Effector CD4-positive, alpha-beta T cell (primary cell): ENCODE measurements around the gene TENM4.
"Not testable (repeated sequence)": the region's sequence is repeated elsewhere in the genome, so short reads cannot be mapped to it uniquely, and the experiment has no call there.

Experiments
- DNase-seq: peaks from one replicate; pipeline ENCODE4 v3.0.0-alpha.2; 2020

TENM4 gene

DNA sequence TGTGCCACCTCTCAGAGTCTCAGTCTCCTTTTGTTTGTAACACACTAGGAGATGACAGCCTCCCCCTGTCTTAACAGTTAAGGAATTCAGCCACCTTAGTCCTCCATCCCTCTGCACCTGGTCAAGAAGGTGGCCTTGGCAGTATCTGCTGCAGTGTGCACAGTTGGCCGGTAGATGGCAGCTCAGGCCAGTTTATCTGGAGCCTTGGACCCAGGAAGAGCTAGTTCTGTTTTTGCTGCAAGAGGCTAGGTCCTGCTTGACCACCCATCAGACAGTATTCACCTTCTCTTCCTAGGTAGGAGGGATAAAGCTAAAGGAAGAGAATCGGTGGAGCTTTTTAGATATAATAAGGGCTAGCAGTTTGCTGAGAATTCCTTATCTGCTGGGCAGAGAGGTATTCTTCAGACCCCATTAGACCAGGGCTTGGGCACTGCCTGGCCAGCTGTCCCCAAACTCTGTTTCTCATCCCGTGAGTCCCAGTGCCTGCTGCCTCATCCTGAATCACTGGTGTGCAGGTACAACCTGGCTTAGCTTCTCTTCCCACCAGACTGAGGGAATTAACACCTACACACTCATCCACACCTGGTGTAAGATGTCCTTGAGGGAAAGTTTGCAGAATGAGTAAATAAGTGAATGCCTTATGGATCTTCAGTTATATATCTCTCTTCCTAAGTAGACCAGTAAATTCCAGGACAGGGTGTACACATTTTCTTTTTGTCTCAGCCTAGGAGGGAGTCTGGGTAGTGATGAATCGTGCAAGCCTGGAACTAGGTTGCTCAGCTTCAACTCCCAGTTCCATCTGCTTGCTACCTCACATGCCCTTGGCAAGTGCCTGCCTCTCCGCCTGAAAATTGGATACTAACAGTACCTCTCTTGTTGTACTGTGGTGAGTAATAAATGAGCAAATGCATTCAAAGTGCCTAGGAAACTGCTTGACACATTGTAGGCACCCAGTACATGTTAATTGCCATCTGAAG lies 795.3 kb downstream of the TENM4 start:
- peak; percentile 49 for DNase-seq

DNA sequence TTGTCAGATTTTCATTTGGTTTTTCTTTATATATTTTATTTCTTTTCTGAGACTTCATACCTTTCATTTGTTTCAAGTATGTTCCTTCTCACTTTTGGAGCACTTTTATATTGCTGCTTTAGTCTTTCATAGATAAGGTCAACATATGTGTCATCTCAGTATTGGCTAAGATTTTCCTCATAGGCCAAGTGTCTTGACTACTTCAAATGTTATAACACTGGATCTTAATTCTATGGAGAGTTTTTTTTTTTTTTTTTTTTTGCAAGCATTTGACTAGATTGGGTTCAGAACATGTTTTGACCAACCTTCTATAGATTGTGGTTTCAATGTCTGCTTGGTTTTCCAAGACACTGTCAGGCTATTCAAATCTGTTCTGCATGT lies 797.2 kb downstream of the TENM4 start:
- DNase-seq = no peak

DNA sequence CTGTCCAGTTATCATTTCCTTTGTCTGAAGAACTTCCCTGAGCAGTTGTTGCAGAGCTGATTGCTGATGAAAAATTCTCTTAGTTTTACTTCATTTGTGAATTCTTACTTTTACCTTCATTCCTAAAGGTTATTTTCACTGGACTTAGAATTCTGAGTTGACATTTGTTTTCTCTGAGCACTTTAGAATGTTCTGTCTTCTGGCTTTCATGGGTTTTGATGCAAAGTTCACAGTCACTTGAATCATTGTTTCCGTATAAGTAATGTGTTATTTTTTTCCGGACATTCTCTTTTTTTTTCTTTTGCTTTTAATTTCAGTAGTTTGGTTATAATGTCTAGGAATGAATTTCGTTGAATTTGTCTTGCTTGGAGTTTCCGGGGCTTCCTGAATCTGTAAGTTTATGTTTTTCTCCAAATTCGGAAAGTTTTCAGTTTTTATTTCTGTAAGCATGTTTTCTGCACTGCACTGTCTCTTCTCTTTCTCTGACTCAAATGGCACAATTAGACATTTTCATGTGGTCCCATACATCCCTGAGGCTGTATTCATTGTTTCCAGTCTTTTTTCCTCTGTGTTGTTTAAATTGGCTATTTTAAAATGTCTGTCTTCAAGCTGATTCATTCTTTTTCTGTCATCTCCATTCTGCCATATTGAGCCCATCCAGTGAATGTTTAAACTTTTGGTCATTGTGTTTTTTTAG lies 797.7 kb downstream of the TENM4 start:
- no peak for DNase-seq

DNA sequence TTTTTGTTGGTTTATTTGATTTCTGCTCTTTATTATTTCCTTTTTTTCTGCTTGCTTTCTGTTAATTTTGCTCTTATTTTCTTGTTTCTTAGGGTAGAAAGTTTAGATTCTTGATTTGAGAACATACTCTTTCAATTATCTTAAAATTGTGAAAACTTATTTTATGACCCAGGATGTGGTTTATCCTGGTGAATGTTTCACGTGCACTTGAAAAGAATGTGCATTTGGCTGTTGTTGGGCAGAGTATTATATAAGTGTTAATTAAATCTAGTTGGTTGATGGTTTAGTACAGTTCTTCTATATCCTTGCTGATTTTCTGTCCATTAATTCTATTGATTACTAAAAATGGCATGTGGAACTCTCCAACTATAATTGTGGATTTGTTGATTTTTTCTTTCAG lies 799.3 kb downstream of the TENM4 start:
- no peak for DNase-seq

DNA sequence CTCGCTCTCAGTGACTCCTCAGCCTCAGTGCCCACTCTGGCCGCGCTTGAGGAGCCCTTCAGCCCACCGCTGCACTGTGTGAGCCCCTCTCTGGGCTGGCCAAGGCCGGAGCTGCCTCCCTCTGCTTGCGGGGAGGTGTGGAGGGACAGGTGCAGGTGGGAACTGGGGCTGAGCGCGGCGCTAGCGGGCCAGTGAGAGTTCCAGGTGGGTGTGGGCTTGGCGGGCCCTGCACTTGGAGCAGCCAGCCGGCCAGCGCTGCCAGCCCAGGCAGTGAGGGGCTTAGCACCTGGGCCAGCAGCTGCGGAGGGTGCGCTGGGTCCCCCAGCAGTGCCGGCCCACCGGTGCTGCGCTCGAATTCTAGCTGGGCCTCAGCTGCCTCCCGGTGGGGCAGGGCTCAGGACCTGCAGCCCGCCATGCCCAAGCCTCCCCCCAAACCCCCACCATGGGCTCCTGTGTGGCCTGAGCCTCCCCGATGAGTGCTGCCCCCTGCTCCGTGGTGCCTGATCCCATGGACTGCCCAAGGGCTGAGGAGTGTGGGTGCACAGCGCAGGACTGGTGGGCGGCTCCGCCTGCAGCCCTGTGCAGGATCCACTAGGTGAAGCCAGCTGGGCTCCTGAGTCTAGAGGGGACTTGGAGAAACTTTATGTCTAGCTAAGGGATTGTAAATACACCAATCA lies 802.0 kb downstream of the TENM4 start:
- no peak for DNase-seq

DNA sequence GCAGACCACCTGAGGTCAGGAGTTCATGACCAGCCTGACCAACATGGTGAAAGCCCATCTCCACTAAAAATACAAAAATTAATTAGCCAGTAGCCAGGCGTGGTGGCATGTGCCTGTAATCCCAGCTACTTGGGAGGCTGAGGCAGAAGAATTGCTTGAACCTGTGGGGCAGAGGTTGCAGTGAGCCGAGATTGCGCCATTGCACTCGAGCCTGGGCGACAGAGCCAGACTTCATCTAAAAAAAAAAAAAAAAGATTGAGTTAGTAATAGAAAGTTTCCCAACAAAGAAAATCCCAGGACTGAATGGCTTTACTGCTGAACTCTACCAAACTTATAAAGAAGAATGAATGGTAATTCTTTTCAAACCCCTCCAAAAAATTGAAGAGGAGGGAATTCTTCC lies 803.3 kb downstream of the TENM4 start:
- DNase-seq = not testable (repeated sequence)

DNA sequence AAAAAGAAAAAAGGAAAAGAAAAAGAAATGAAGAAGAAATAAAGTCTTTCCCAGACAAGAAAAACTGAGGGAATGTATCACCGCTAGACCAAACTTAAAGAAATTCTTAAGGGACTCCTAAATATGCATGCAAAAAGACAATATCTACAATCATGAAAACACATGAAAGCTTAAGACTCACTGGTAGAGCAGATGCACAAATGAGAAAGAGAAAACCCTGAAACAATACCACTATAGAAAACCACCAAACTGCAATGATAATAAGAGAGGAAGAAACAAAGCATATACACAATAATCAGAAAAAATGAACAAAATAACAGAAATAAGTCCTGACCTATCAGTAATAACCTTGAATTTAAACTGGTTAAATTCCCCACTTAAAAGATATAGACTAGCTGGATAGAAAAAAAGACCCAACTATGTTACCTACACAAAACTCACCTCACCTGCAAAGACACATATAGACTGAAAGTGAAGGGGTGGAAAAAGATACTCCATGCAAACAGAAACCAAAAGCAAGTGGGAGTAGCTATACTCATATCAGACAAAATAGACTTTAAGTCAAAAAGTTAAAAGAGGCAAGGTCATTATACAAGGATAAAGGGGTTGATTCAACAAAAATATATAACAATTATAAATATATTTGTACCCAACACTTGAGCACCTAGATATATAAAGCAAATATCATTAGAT lies 804.9 kb downstream of the TENM4 start:
- no peak for DNase-seq

DNA sequence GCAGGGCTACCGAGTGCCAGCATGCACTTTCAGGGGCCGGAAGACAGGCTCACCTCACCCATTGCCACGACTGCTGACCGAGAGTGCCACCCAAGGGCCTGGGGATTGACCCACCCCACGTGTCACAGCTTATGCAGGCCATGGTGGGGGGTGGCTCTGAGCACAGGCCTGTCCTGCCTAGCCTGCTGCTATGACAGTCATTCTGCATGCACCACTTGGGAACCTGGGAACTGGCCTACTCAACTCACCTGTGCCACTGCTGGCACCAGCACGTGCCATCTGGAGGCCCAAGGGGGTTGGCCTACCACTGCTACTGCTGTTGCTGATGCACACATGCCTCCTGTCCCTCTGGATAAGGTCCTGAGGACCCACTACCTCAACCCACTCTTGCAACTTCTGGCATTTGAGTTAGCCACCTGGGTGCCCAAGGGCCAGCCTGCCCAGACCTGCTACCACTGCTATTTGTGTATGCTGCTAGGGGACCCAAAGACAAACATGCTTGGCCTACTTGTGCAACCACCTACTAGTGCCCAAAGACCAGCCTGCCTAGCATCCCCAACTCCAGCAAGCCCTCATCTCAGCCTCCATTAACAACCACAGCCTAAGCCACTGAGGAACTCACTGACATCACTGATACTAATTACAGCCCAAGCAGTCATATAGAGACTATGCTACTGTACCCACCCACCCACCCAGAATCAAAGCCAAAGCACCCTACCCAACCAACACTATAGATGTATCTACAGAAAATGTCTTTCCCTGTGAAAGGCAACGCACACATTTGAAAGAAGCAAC lies 807.1 kb downstream of the TENM4 start:
- DNase-seq = no peak

DNA sequence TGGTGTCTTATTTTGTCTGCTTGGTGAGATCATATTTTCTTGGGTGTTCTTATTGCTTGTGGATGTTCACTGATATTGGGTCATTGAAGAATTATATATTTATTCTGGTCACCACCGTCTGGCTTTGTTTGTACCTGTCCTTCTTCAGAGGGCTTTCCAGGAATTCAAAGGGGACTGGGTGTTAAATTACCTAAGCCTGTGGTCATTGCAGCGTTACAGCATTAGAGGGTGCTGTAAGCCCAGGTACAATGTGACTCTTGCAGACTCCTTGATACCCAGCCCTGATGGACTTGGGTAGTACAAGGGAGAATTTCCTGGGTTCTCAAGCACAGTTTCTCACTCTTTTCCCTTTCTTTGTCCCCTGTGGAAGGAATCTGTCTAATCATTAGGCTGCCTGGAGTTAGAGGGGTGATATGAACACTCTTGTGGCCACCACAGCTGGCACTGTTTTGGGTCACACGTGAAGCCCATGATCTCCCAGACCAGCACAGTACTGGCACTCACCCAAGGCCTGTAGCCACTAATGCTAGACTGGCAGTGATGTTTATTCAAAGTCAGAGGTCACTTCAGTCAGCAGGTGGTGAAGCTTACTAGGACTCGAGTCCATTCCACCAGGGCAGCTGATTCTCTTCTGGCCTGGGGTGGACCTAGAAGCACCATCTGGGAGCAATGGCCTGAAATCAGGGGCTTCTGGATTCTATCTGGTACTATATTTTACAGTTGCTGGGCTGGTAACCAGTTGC lies 810.1 kb downstream of the TENM4 start:
- no peak for DNase-seq

DNA sequence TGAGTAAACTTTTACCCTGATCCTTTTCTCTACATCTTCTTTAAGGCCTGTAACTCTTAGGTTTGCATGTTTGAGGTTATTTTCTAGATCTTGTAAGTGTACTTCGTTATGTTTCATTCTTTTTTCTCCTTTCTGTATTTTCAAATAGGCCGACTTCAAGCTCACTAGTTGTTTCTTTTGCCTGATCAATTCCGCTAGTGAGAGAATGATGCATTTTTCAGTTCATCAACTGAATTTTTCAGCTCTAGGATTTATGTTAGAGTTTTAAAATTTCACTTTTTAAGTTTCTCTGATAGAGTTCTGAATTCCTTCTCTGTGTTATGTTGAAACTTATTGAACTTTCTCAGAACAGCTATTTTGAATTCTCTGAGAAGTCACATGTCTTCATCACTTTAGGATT lies 810.7 kb downstream of the TENM4 start:
- DNase-seq = no peak

DNA sequence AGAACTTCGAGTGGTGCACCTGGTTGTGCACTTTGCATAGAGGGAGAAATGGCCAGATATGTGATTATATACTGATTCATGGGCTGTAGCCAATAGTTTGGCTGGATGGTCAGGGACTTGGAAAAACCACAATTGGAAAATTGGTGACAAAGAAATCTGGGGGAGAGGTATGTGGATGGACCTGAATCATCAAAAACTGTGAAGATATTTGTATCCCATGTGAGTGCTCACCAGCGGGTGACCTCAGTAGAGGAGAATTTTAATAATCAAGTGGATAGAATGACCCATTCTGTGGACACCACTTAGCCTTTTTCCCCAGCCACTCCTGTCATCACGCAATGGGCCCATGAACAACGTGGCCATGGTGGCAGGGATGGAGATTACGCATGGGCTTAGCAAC lies 818.2 kb downstream of the TENM4 start:
- DNase-seq = no peak

DNA sequence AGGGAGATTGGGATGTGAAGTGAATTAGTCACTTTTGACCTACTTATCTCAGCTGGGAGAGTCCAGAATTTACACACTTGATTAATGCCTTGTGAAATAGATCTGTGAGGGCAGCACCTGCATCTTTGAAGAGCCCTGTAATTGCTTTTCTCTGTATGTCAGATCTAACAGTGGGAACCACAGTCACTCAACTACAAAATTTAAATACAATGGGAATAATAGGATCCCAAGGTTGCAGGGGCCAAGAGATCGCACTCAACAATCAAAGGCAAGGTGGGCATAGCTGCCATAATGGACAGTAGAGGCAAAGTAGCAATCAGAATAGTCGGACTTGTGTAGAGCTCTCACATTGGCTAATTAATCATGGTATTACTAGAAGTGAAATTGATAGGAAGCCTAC lies 820.7 kb downstream of the TENM4 start:
- no peak for DNase-seq

DNA sequence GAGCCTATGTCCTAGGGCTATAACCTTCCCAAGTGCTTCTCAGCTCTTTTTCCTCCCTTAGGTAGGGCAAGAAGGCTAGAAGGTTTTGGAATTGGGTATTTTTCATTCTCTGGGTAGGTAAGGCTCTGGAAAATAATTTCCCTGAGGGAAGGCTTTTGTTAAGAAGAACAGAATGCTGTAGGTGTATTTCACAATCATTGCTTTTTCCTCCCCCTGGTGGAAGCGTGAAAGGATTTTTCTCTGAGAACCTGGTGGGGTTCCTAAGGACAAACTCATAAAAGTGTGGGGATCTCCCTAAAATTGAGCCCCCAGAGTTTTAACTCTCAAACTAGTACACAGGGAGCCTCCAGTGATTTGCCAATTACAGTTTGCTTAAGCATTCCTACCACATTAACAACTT lies 825.1 kb downstream of the TENM4 start:
- no peak for DNase-seq

DNA sequence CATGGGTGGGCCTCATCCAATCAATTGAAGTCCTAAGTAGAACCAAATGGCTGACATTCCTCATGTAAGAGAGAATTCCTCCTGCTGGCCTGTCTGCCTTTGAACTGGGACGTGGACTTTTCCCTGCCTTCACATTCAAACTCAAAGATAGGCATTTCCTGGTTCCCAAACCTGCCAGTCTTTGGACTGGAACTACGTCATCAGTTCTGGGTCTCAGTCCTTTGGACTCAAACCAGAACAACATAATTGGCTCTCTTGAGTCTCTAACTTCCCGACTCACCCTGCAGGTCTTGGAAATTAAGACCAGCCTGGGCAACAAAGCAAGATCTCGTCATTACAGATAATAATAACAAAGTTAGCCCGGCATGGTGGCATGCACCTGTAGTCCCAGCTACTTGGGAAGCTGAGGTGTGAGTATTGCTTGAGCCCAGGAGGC lies 827.4 kb downstream of the TENM4 start:
- no peak for DNase-seq

DNA sequence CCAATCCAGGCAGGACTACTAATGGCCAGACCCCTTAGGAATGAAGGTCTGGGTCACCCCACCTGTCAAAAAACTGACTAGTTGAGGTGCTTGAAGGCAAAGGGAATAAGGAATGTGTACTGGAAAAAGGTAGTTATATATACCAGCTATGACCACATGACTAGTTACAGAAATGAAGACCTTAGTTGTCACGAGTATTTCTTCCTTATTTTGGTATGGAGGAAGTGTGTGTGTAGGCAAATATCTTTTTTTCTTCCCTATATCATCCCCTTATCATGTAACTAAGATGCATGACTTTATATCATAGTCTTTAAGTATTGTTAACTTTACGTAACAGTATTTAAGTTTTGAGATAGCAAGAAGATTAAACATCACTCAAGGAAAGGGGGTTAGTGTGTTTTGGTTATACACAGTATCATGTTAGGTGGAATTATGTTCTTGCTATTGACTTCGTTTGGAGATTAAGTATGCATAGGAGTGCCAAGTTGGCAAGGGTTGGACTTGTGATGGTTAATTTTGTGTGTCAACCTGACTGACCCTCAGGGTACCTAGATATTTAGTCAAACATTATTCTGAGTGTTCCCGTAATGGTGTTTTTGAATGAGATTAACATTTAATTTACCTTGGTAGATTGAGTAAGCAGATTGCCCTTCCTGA lies 828.0 kb downstream of the TENM4 start:
- no peak for DNase-seq

DNA sequence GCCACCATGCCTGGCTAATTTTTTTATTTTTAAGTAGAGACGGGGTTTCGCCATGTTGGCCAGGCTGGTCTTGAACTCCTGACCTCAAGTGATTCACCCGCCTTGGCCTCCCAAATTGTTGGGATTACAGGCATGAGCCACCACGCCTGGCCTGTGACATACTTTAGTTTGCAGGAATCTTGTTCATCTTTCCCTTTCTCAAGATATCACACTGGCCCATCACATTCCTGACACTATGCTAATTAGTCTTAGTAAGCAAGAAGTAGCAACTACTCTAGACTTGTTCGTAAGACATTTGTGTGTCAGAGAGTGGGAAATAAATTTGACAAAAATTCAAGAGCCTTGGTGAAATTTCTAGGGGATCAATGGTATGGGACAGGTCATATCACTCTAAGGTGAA lies 831.5 kb downstream of the TENM4 start:
- not testable (repeated sequence) for DNase-seq

DNA sequence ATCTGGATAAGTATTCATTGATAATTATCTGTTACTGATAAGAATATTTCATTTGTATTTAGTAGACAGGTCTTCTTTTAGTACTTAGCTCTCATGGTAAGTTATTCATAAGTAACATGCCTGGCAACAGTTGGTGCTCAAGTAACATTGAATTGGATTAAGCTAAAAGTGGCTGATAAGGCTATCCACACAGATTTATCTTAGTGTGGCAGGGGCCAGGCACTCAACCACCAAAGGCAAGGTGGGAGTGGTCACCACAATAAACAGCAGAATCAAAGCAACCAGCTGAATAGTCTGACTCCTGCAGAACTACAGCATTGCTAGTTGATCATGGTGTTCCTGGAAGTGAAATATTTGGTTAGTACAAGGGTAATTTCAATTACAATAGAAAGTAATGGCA lies 833.1 kb downstream of the TENM4 start:
- no peak for DNase-seq

DNA sequence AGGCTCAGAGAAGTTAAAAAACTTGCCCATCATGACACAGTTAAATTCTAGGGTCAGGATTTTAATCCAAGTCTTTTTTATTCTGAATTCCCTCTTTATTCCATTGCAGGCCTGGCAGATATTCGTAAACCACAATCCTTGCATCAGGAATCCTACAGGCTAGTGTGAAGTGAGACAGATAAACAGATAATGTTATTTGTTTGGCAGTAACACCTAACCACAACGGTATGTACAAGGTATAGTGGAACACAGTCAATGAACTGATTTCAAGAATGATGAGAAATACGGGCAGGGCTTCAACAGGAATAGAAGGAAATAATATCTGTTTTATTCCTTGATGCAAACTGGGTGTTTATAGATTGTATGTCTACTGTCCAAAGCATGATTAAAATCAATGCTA lies 834.2 kb downstream of the TENM4 start:
- no peak for DNase-seq

DNA sequence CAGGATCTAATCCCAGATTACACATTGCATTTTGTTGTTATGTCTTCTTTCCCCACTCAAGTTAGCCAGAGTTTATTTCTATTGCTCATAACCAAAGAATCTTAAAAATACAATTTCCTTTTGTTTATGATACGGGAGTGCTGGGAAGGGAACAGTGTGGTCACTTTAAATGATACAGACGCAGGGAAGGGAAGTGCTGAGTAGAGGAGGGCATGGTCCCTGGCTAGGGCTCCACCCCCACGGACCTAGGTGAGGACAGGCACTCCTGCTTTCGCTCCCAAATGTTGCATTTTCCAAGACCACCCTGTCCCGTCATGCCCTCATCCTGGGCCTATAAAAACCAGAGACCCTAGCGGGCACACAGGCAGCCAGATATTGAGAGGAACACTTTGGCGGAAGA lies 835.5 kb downstream of the TENM4 start:
- DNase-seq = no peak

DNA sequence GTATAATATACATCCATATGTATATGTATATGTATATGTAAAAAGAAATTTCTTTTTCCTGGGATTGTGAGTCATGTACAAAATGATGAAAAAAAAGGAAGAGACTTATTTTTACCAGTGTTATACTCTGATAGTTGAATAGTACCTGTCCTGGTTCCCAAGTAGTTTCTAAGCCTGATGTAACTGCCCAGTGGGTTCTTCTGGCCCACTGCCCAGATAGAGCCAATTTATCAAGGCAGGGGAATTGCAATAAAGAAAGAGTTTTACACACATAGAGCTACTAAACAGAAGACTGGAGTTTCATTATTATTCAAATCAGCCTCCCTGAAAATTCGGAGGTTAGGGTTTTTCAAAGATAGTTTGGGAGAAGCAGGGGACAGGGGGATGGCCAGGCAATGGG lies 837.0 kb downstream of the TENM4 start:
- no peak for DNase-seq
